SK-N-SH (cell line): ENCODE data around the gene SYNE1.

ENCODE experiments used
- CTCF ChIP-seq: fragments of 200-600 bp; sonication (generic); IDR thresholded peaks from 2 replicates; pipeline ENCODE4 v1.6.1; 2017; ENCODE audit warnings: antibody characterized with exemption, mild to moderate bottlenecking, moderate library complexity
- FOXM1 ChIP-seq: IDR thresholded peaks from 2 replicates; pipeline ENCODE4 v1.4.0; 2012; ENCODE audit warnings: low read depth, mild to moderate bottlenecking
- MEF2A ChIP-seq: IDR thresholded peaks from 2 replicates; pipeline ENCODE4 v1.4.0; 2012; ENCODE audit warnings: low read depth, borderline replicate concordance
- MXI1 ChIP-seq: IDR thresholded peaks from 2 replicates; pipeline ENCODE4 v1.6.1; 2012; ENCODE audit warnings: mild to moderate bottlenecking, low read depth, low read length, improper control_type of control experiment
- REST ChIP-seq: IDR thresholded peaks from 2 replicates; pipeline ENCODE4 v1.6.1; 2012; ENCODE audit warnings: mild to moderate bottlenecking, low read depth, low read length, moderate library complexity

- TF ChIP-seq CTCF, result no peak
- TF ChIP-seq FOXM1, result no peak
- TF ChIP-seq MEF2A, result no peak
- TF ChIP-seq REST, result no peak
- TF ChIP-seq MXI1, result no peak
These were observed 542.9 kb downstream of the SYNE1 start for GRCh38 chr6:152094276-152094675.
